ENCODE results near the gene ZNF532. TPM values are rescaled to one million over a fixed set of nuclear protein-coding genes. Genes with fewer than 3 reads are reported as not detected.

Gene ZNF532
- total and polyA plus RNA-seq, 9 of the 15 experiments (the other 6 are each of a cell fraction or from before 2014, with no cell fraction given): 0.42 TPM; not detected in 8

DNA sequence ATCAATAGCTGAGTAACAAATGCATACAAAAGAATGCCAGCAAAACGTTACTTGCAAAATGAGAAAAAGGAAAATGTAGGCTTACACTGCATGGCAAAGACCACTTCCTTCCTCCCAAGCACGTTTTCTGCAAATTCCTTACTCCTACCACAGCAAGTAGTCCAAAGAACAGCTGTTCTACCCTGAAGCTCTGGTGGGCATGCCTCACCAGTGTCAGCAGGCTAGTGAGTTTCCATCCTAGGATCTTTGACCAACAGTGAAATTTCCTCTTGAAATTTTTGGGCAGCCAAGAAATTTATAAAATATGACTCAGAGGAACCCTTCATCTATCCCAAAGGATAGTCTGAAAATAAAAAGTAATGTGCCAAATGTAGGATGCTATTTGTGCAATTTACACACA, 123.9 kb downstream of the ZNF532 start (continued):
- TF ChIP-seq, protein P1, sequence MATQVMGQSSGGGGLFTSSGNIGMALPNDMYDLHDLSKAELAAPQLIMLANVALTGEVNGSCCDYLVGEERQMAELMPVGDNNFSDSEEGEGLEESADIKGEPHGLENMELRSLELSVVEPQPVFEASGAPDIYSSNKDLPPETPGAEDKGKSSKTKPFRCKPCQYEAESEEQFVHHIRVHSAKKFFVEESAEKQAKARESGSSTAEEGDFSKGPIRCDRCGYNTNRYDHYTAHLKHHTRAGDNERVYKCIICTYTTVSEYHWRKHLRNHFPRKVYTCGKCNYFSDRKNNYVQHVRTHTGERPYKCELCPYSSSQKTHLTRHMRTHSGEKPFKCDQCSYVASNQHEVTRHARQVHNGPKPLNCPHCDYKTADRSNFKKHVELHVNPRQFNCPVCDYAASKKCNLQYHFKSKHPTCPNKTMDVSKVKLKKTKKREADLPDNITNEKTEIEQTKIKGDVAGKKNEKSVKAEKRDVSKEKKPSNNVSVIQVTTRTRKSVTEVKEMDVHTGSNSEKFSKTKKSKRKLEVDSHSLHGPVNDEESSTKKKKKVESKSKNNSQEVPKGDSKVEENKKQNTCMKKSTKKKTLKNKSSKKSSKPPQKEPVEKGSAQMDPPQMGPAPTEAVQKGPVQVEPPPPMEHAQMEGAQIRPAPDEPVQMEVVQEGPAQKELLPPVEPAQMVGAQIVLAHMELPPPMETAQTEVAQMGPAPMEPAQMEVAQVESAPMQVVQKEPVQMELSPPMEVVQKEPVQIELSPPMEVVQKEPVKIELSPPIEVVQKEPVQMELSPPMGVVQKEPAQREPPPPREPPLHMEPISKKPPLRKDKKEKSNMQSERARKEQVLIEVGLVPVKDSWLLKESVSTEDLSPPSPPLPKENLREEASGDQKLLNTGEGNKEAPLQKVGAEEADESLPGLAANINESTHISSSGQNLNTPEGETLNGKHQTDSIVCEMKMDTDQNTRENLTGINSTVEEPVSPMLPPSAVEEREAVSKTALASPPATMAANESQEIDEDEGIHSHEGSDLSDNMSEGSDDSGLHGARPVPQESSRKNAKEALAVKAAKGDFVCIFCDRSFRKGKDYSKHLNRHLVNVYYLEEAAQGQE (IDR thresholded peaks at IDR 0.05; ENCODE audit: borderline replicate concordance): no peak
- TF ChIP-seq, protein P1 (CRISPR knock-in tag; IDR thresholded peaks at IDR 0.05; ENCODE audit: low read depth): no peak
- TF ChIP-seq, protein P2, sequence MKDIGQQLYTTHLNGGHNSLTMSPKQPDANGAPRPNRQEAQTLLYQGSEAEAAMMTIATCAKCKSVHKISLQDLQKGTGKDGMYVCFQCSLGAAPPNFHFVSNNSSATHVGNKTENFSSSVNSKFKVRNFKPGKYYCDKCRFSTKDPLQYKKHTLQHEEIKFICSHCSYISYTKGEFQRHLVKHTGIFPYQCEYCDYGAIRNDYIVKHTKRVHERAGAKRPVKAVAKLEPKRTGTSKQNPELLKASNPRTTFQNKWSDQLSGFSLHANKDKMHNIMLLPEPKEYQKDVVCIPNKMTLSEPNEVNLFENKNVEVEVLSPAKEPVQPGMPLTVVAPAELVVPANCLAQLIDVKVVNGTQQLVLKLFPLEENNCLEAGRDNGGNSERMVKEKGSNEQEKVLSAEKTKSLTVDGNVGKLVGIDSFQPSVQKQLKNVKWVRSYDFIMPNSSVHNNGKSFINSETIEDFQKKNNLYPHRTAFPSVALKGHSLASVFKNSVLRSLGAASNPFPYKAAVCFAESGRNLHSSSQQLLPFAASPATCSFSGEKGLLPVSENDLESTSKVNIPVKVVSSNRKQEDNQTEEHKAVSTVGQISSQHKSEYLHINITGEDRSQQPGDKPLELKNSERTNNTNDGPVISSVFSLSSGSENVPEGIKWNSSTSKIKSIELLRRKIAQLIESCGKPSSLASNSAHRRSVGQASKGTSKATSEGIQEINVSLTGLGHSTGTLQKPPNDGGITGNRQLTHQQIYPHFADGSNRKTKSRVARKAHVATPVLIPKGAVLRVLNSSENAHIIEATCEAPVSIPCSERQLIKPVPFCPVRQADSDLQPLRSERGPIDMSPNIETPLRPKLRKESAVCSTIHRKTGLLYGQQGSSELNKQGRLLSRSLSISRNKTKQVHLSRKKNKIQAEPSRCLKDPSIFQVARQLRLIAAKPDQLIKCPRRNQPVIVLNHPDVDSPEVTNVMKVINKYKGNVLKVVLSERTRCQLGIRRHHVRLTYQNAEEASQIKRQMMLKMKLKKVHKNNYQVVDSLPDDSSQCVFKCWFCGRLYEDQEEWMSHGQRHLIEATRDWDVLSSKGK (CRISPR knock-in tag; IDR thresholded peaks at IDR 0.05): no peak
